Measurements from ENCODE around the gene TUBB6. TPM values are rescaled to one million over a fixed set of nuclear protein-coding genes. Genes with fewer than 3 reads are reported as not detected.
A peak's percentile ranks its signal among the peaks of the same experiment; 100 is the strongest.

The TUBB6 gene
- total and polyA plus RNA-seq, 2 of the 13 experiments (the other 11 are each of a cell fraction or from before 2014, with no cell fraction given) = 9.9 to 28.6 TPM

GRCh38 chr18:12278741-12279682, 29.0 kb upstream of the TUBB6 start (continued):
- TF ChIP-seq ETV5 (CRISPR knock-in tag; IDR thresholded peaks at IDR 0.05; ENCODE audit: borderline replicate concordance) = no peak; the same call in 1 of the 2 replicates
- TF ChIP-seq, protein P1, sequence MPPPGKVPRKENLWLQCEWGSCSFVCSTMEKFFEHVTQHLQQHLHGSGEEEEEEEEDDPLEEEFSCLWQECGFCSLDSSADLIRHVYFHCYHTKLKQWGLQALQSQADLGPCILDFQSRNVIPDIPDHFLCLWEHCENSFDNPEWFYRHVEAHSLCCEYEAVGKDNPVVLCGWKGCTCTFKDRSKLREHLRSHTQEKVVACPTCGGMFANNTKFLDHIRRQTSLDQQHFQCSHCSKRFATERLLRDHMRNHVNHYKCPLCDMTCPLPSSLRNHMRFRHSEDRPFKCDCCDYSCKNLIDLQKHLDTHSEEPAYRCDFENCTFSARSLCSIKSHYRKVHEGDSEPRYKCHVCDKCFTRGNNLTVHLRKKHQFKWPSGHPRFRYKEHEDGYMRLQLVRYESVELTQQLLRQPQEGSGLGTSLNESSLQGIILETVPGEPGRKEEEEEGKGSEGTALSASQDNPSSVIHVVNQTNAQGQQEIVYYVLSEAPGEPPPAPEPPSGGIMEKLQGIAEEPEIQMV (CRISPR knock-in tag; IDR thresholded peaks at IDR 0.05; ENCODE audit: low read depth) = no peak
- TF ChIP-seq HMGXB4 (CRISPR knock-in tag; IDR thresholded peaks at IDR 0.05; ENCODE audit: borderline replicate concordance in 1 of 2, low read depth in 1 of 2) = no peak
- TF ChIP-seq PHF8 (CRISPR knock-in tag; IDR thresholded peaks at IDR 0.05) = peak; percentile 40
- no peak for TF ChIP-seq ZNF282 (IDR thresholded peaks at IDR 0.05; ENCODE audit: partially characterized antibody)
- no peak for TF ChIP-seq ZFP36 (IDR thresholded peaks at IDR 0.05; ENCODE audit: borderline replicate concordance, low read depth, low read length, partially characterized antibody)
- TF ChIP-seq ZNF570 (CRISPR knock-in tag; IDR thresholded peaks at IDR 0.05; ENCODE audit: borderline replicate concordance) = no peak
- TF ChIP-seq RBM39 (IDR thresholded peaks at IDR 0.05; ENCODE audit: low read depth, low read length, poor library complexity, severe bottlenecking) = no peak
- TF ChIP-seq JDP2 (CRISPR knock-in tag; IDR thresholded peaks at IDR 0.05; ENCODE audit: borderline replicate concordance) = no peak
- TF ChIP-seq, protein P2, sequence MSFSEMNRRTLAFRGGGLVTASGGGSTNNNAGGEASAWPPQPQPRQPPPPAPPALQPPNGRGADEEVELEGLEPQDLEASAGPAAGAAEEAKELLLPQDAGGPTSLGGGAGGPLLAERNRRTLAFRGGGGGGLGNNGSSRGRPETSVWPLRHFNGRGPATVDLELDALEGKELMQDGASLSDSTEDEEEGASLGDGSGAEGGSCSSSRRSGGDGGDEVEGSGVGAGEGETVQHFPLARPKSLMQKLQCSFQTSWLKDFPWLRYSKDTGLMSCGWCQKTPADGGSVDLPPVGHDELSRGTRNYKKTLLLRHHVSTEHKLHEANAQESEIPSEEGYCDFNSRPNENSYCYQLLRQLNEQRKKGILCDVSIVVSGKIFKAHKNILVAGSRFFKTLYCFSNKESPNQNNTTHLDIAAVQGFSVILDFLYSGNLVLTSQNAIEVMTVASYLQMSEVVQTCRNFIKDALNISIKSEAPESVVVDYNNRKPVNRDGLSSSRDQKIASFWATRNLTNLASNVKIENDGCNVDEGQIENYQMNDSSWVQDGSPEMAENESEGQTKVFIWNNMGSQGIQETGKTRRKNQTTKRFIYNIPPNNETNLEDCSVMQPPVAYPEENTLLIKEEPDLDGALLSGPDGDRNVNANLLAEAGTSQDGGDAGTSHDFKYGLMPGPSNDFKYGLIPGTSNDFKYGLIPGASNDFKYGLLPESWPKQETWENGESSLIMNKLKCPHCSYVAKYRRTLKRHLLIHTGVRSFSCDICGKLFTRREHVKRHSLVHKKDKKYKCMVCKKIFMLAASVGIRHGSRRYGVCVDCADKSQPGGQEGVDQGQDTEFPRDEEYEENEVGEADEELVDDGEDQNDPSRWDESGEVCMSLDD (CRISPR knock-in tag; IDR thresholded peaks at IDR 0.05; ENCODE audit: borderline replicate concordance) = no peak
- TF ChIP-seq NFE2 (CRISPR knock-in tag; IDR thresholded peaks at IDR 0.05) = no peak
- no peak for TF ChIP-seq ZNF383 (CRISPR knock-in tag; IDR thresholded peaks at IDR 0.05; ENCODE audit: borderline replicate concordance)
- TF ChIP-seq, protein P3, sequence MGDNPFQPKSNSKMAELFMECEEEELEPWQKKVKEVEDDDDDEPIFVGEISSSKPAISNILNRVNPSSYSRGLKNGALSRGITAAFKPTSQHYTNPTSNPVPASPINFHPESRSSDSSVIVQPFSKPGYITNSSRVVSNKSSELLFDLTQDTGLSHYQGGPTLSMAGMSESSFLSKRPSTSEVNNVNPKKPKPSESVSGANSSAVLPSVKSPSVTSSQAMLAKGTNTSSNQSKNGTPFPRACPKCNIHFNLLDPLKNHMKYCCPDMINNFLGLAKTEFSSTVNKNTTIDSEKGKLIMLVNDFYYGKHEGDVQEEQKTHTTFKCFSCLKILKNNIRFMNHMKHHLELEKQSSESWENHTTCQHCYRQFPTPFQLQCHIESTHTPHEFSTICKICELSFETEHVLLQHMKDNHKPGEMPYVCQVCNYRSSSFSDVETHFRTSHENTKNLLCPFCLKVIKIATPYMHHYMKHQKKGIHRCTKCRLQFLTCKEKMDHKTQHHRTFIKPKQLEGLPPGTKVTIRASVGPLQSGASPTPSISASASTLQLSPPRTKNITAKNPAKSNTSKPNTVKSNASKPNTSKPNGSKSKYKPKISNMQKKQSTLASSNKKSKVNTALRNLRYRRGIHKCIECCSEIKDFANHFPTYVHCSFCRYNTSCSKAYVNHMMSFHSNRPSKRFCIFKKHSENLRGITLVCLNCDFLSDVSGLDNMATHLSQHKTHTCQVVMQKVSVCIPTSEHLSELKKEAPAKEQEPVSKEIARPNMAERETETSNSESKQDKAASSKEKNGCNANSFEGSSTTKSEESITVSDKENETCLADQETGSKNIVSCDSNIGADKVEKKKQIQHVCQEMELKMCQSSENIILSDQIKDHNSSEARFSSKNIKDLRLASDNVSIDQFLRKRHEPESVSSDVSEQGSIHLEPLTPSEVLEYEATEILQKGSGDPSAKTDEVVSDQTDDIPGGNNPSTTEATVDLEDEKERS (CRISPR knock-in tag; IDR thresholded peaks at IDR 0.05) = no peak
- TF ChIP-seq HNF4G (IDR thresholded peaks at IDR 0.05; ENCODE audit: borderline replicate concordance, low read depth, low read length) = no peak
- no peak for TF ChIP-seq HNF4G (CRISPR knock-in tag; IDR thresholded peaks at IDR 0.05; ENCODE audit: borderline replicate concordance, low read depth)
- TF ChIP-seq ZNF556 (CRISPR knock-in tag; IDR thresholded peaks at IDR 0.05; ENCODE audit: borderline replicate concordance) = no peak
- TF ChIP-seq PHF5A (CRISPR knock-in tag; IDR thresholded peaks at IDR 0.05; ENCODE audit: low read depth, unreplicated experiment) = peak; percentile 53
- no peak for TF ChIP-seq TSC22D2 (CRISPR knock-in tag; IDR thresholded peaks at IDR 0.05; ENCODE audit: borderline replicate concordance)
- TF ChIP-seq RFX1 (IDR thresholded peaks at IDR 0.05) = no peak

All from HepG2 (cell line).